Heart left ventricle (tissue), 16 donors: ENCODE data around the gene NINJ2. TPM values are rescaled to one million over a fixed set of nuclear protein-coding genes. Genes with fewer than 3 reads are reported as not detected.
A peak's percentile ranks its signal among the peaks of the same experiment; 100 is the strongest.

Experiments
- ATAC-seq, 4 donors: fragments of 200-7000 bp; cut with Tn5 transposase; one replicate each; pipeline ENCODE4 v1.9.1; 2020 to 2022; ENCODE audit warnings: moderate library complexity in 4 of 4, mild to moderate bottlenecking in 3 of 4, moderate number of reproducible peaks in 1 of 4
- DNase-seq, 5 donors: peaks; one replicate each; pipeline ENCODE4 v3.0.0-alpha.2; 2020
- H3K27ac ChIP-seq, 12 donors: fragments of 200-600 bp; sonication (generic) in 4 of 12; one replicate each; pipeline versions ENCODE4 v1.5.0 to v1.8.0; 2016 to 2022; ENCODE audit warnings: mild to moderate bottlenecking in 2 of 12
- H3K27me3 ChIP-seq, 9 donors: fragments of 200-600 bp; sonication (generic) in 2 of 9; one replicate each; pipeline versions ENCODE4 v1.5.1 to v1.8.0; 2016 to 2022; ENCODE audit warnings: mild to moderate bottlenecking in 3 of 9
- H3K36me3 ChIP-seq, 9 donors: fragments of 200-600 bp; sonication (generic) in 2 of 9; one replicate each; pipeline versions ENCODE4 v1.5.0 to v1.8.0; 2018 to 2022; ENCODE audit warnings: mild to moderate bottlenecking in 2 of 9
- H3K4me1 ChIP-seq, 12 donors: fragments of 200-600 bp; sonication (generic) in 4 of 12; one replicate each; pipeline versions ENCODE4 v1.5.0 to v1.8.0; 2016 to 2022; ENCODE audit warnings: mild to moderate bottlenecking in 3 of 12
- H3K4me3 ChIP-seq, 12 donors: fragments of 200-600 bp; sonication (generic) in 4 of 12; one replicate each; pipeline versions ENCODE4 v1.5.0 to v1.8.0; 2017 to 2022; ENCODE audit warnings: mild to moderate bottlenecking in 9 of 12, moderate library complexity in 4 of 12
- H3K9me3 ChIP-seq, 12 donors: fragments of 200-600 bp; sonication (generic) in 4 of 12; one replicate each; pipeline versions ENCODE4 v1.5.0 to v1.8.0; 2016 to 2022; ENCODE audit warnings: mild to moderate bottlenecking in 1 of 12
- CTCF ChIP-seq, 12 donors: fragments of 200-600 bp; sonication (generic) in 4 of 12; IDR thresholded peaks; one replicate each; pipeline versions ENCODE4 v1.5.0 to v1.8.0; 2018 to 2022; ENCODE audit warnings: antibody characterized with exemption in 12 of 12, mild to moderate bottlenecking in 5 of 12
- POLR2A ChIP-seq, 2 donors: fragments of 450-650 bp; IDR thresholded peaks; one replicate each; pipeline ENCODE4 v1.6.1; 2017; ENCODE audit warnings: antibody characterized with exemption in 2 of 2, mild to moderate bottlenecking in 2 of 2, moderate library complexity in 2 of 2
- WGBS, 4 donors: extraction: QIAGEN DNeasy Blood & Tissue Kit in 2 of 4; methylation state at CpG; one replicate each; pipeline versions ENCODE4 v1.1.5 to v1.1.7; 2013 to 2018; 5-methylcytosine and 5-hydroxymethylcytosine counted together
- intact Hi-C, 10 donors: fragments of 100-400 bp; cut with DNase I; formaldehyde crosslinking; loops; one replicate each; pipeline versions ENCODE4 v1.11.1 to v1.14.2; 2022
- polyA plus RNA-seq, 2 donors: library from polyadenylated mRNA; stranded (reverse); fragments of 200-250 nt; gene quantifications; one replicate each; pipeline ENCODE4 v1.2.3, GENCODE V29; 2013
- total RNA-seq, 9 donors: library from RNA; depleted of rRNA in 2 of 9; stranded (reverse); fragments of >200 nt in 2 of 9; fragmentation: NEBNext Ultra II Directional in 3 of 9; extraction: Animal tissue kit (Norgen Biotek cat#: 25700) in 3 of 9; gene quantifications; one replicate each; pipeline versions ENCODE4 v1.1.0 to v1.2.4, GENCODE V29; 2016 to 2023
- donor health status: ischemic (EF 13 %, LVEDD 7.1; RV severe dilation, severe dysfunction).
- donor health status: healthy with polysubstance abuse.
- donor health status: DM: no; HTN: yes; CAD: no.
- donor health status: DM: no; HTN: no; CAD: no.
- donor health status: ischemic (EF 25% LVEDD 6.9; RV normal size, moderate dysfunction).
- donor health status: ischemic (EF 25% LVEDD 5.7; RV mildly dilated, moderate dysfunction).
- donor health status: healthy.
- donor health status: DM: yes; HTN: yes; CAD: no.
- donor health status: ischemic (EF 35%, LVEDD 5.7; RV mildly dilated, moderate dysfunction).
- donor health status: nonischemic (EF 11% LVEDD 7.7; RV severe dilation, severe dysfunction).
- donor health status: DM: yes; HTN: yes; CAD: no.
- donor health status: PGD.
- donor health status: ischemic (EF 29% LVEDD 5.4; RV normal size, mild dysfunction).
- donor health status: nonischemic (EF 23%, LVEDD 6.1; RV moderate dilation, normal function).

Gene NINJ2
- total and polyA plus RNA-seq, 11 donors, result 2.8 to 15.0 (median 5.2) TPM

GRCh38 chr12:597926-598568 is 65.2 kb downstream of the NINJ2 start:
- TF ChIP-seq CTCF (IDR thresholded peaks at IDR 0.05), result no peak
- no peak for TF ChIP-seq POLR2A (IDR thresholded peaks at IDR 0.05)
- peaks cover 0 to 22% (median 10%) of the 10 kb centered on the region in 12 donors for H3K4me1 ChIP-seq
- intact Hi-C loops, result no loop called here
- no peaks in the 10 kb centered on the region for H3K27me3 ChIP-seq
- no peaks in the 10 kb centered on the region for H3K9me3 ChIP-seq
- ATAC-seq (peak; percentile 23 to 79 (median 54)), DNase-seq (peak in 2 of 5 donors; percentile 18 to 21)
- no peak overlapping the region for H3K4me3 ChIP-seq
- 47 to 62% (median 49%) methylated on average over 10 to 13 of the region's 13 CpGs for WGBS, 4 donors
- peak overlapping the region in 3 of 12 donors; percentile 4 to 33 (median 22) for H3K27ac ChIP-seq
- no peaks in the 10 kb centered on the region for H3K36me3 ChIP-seq

GRCh38 chr12:593396-594270 is 69.6 kb downstream of the NINJ2 start:
- H3K4me3 ChIP-seq, result no peak overlapping the region
- H3K27ac ChIP-seq, result peak overlapping the region in 2 of 12 donors; percentile 8 to 87
- WGBS, 4 donors, result 80 to 93% (median 88%) methylated on average over 7 of the region's 7 CpGs
- intact Hi-C loops, result loop anchor here in 2 of 10 donors (2.0 to 5.0 kb wide), 4 partner anchors 13 to 159 kb away; partner anchors contain the start of gene WNK1 (in 1 of the 2)
- H3K36me3 ChIP-seq, result no peaks in the 10 kb centered on the region
- DNase-seq, result peak in 2 of 5 donors; percentile 8 to 23
- TF ChIP-seq CTCF (IDR thresholded peaks at IDR 0.05) (no peak), POLR2A (IDR thresholded peaks at IDR 0.05) (no peak)
- H3K4me1 ChIP-seq, result peaks cover 0 to 45% (median 26%) of the 10 kb centered on the region in 12 donors
- H3K27me3 ChIP-seq, result no peaks in the 10 kb centered on the region
- ATAC-seq, result no peak
- H3K9me3 ChIP-seq, result peaks cover 0 to 6% (median 0%) of the 10 kb centered on the region in 12 donors

GRCh38 chr12:592024-592505 is 71.2 kb downstream of the NINJ2 start:
- DNase-seq, result peak in 1 of 5 donors; percentile 23
- H3K27ac ChIP-seq, result peak overlapping the region; percentile 39 to 90 (median 86)
- TF ChIP-seq POLR2A (IDR thresholded peaks at IDR 0.05) (no peak), CTCF (IDR thresholded peaks at IDR 0.05) (no peak)
- H3K4me1 ChIP-seq, result peaks cover 0 to 32% (median 20%) of the 10 kb centered on the region in 12 donors
- ATAC-seq, result peak in 1 of 4 donors; percentile 5
- 54 to 61% (median 61%) methylated on average over 11 of the region's 11 CpGs for WGBS, 4 donors
- no peaks in the 10 kb centered on the region for H3K36me3 ChIP-seq
- H3K4me3 ChIP-seq, result peak overlapping the region in 1 of 12 donors; percentile 0
- no peaks in the 10 kb centered on the region for H3K27me3 ChIP-seq
- H3K9me3 ChIP-seq, result peaks cover 0 to 9% (median 0%) of the 10 kb centered on the region in 12 donors
- intact Hi-C loops, result loop anchor here in 2 of 10 donors (2.0 to 5.0 kb wide), 4 partner anchors 15 to 160 kb away; partner anchors contain the start of gene WNK1 (in 1 of the 2)
